GM12878 (cell line): ENCODE data around the gene APBB1IP. TPM values are rescaled to one million over a fixed set of nuclear protein-coding genes. Genes with fewer than 3 reads are reported as not detected.

ENCODE experiments used
- ATAC-seq: fragments of 200-7000 bp; cut with Tn5 transposase; 3 replicates; pipeline ENCODE4 v1.9.1; 2020; ENCODE audit warnings: mild to moderate bottlenecking, moderate library complexity
- BruUV-seq: library from RNA; stranded (reverse); fragments of 400-500 nt; replicated peaks from 2 replicates; lab custom pipeline; 2021; lab: Mats Ljungman, UMichigan
- CTCF ChIA-PET: fragments of 300-600 bp; sonication (Branson Sonifier 250); formaldehyde crosslinking; extraction: SDS; loops from one replicate; lab custom pipeline; 2021; ENCODE audit warnings: inconsistent platforms; lab: Yijun Ruan, JAX
- POLR2A ChIA-PET: fragments of 350-600 bp; formaldehyde crosslinking; extraction: SDS; loops from one replicate; lab custom pipeline; 2021; ENCODE audit warnings: inconsistent platforms; lab: Charles Lee
- RAD21 ChIA-PET: fragments of 300-600 bp; sonication (Branson Sonifier 250); formaldehyde crosslinking; loops from one replicate; lab custom pipeline; 2023; ENCODE audit warnings: antibody characterized with exemption; ENCODE audit not compliant: unreplicated experiment; lab: Charles Lee
- SMC1A ChIA-PET: fragments of 300-600 bp; sonication (Branson Sonifier 250); formaldehyde crosslinking; loops from one replicate; lab custom pipeline; 2023; ENCODE audit not compliant: unreplicated experiment, uncharacterized antibody; lab: Charles Lee
- DNase-seq: peaks from one replicate; pipeline ENCODE4 v3.0.0-alpha.2; 2011; ENCODE audit warnings: low read depth, low spot score
- FAIRE-seq: peaks from 3 replicates; lab custom pipeline; 2011; peaks lifted over from hg19 to GRCh38; lab: Jason Lieb, UNC
- H2AFZ ChIP-seq: 2 replicates; pipeline ENCODE4 v1.6.0; 2011; ENCODE audit warnings: low read depth, low read length, control low read depth; ENCODE audit not compliant: control insufficient read depth
- H3K27ac ChIP-seq: 2 replicates; pipeline ENCODE4 v1.5.1; 2011; ENCODE audit warnings: control low read depth; ENCODE audit not compliant: control insufficient read depth, insufficient read depth
- H3K27me3 ChIP-seq, 2 experiments: replicated peaks in 1 of 2; 2 replicates each; pipeline versions ENCODE4 v1.6.0 to v1.6.1; 2011; ENCODE audit warnings: low read length in 1 of 2; ENCODE audit not compliant: control insufficient read depth in 2 of 2, insufficient read depth in 2 of 2
- H3K36me3 ChIP-seq, 2 experiments: 2 replicates each; pipeline ENCODE4 v1.5.1; 2011; ENCODE audit warnings: low read length in 1 of 2; ENCODE audit not compliant: control insufficient read depth in 2 of 2, insufficient read depth in 2 of 2
- H3K4me1 ChIP-seq: 2 replicates; pipeline ENCODE4 v1.6.1; 2011; ENCODE audit warnings: mild to moderate bottlenecking, low read length, moderate library complexity, mixed read lengths; ENCODE audit not compliant: control insufficient read depth, insufficient read depth
- H3K4me2 ChIP-seq: 2 replicates; pipeline ENCODE4 v1.6.0; 2011; ENCODE audit warnings: control low read depth; ENCODE audit not compliant: control insufficient read depth, insufficient read depth
- H3K4me3 ChIP-seq: fragments of 200-600 bp; sonication (generic); 2 replicates; pipeline ENCODE4 v1.5.1; 2016
- H3K79me2 ChIP-seq: 2 replicates; pipeline ENCODE4 v1.6.0; 2011; ENCODE audit warnings: low read length; ENCODE audit not compliant: control insufficient read depth, insufficient read depth
- H3K9ac ChIP-seq: 2 replicates; pipeline ENCODE4 v1.8.0; 2011; ENCODE audit warnings: low read length, control low read depth, mixed read lengths; ENCODE audit not compliant: control insufficient read depth, insufficient read depth
- H3K9me3 ChIP-seq: replicated peaks from 3 replicates; pipeline ENCODE4 v1.5.1; 2011; ENCODE audit warnings: mild to moderate bottlenecking, low read length; ENCODE audit not compliant: control insufficient read depth, insufficient read depth
- H4K20me1 ChIP-seq: 2 replicates; pipeline ENCODE4 v1.6.0; 2011; ENCODE audit not compliant: control insufficient read depth, insufficient read depth
- BCL3 ChIP-seq: IDR thresholded peaks from 2 replicates; pipeline ENCODE4 v1.6.1; 2011; ENCODE audit warnings: borderline replicate concordance, low read depth, mild to moderate bottlenecking, moderate library complexity, low read length; ENCODE audit not compliant: insufficient read depth, poor library complexity, severe bottlenecking
- CBX3 ChIP-seq: fragments of 200-600 bp; sonication (generic); IDR thresholded peaks from 2 replicates; pipeline ENCODE4 v1.6.1; 2016; ENCODE audit warnings: low read depth, borderline replicate concordance
- CBX5 ChIP-seq: sonication (generic); IDR thresholded peaks from 2 replicates; pipeline ENCODE4 v1.6.1; 2016; ENCODE audit warnings: low read depth, moderate library complexity, mild to moderate bottlenecking, inconsistent platforms
- CREB1 ChIP-seq: IDR thresholded peaks from 2 replicates; pipeline ENCODE4 v1.6.1; 2012; ENCODE audit warnings: low read depth, mild to moderate bottlenecking, inconsistent platforms
- CREM ChIP-seq: IDR thresholded peaks from 2 replicates; pipeline ENCODE4 v1.6.1; 2014; ENCODE audit warnings: antibody characterized with exemption, low read depth
- DPF2 ChIP-seq: fragments of 450-650 bp; IDR thresholded peaks from 2 replicates; pipeline ENCODE4 v1.6.1; 2017; ENCODE audit warnings: mild to moderate bottlenecking
- EGR1 ChIP-seq, 2 experiments: IDR thresholded peaks; 1 replicate in 1 of 2; 2 replicates in 1 of 2; pipeline ENCODE4 v1.6.1; 2011 to 2012; ENCODE audit warnings: low read depth in 2 of 2, low read length in 2 of 2, borderline replicate concordance in 1 of 2, mild to moderate bottlenecking in 1 of 2, moderate library complexity in 1 of 2
- EZH2 ChIP-seq: IDR thresholded peaks from 2 replicates; pipeline ENCODE4 v1.6.1; 2012; ENCODE audit warnings: low read depth, mild to moderate bottlenecking, control low read depth, inconsistent platforms, low read length, borderline replicate concordance; ENCODE audit not compliant: control insufficient read depth
- MLLT1 ChIP-seq: fragments of 450-650 bp; IDR thresholded peaks from 2 replicates; pipeline ENCODE4 v1.6.1; 2016; ENCODE audit warnings: mild to moderate bottlenecking
- MTA2 ChIP-seq: fragments of 450-650 bp; IDR thresholded peaks from 2 replicates; pipeline ENCODE4 v1.6.1; 2016; ENCODE audit warnings: low read depth, mild to moderate bottlenecking, moderate library complexity
- MXI1 ChIP-seq: fragments of 150-350 bp; IDR thresholded peaks from 2 replicates; pipeline ENCODE4 v1.6.1; 2011; ENCODE audit warnings: low read depth, mild to moderate bottlenecking, inconsistent platforms, low read length, improper control_type of control experiment
- MYC ChIP-seq: IDR thresholded peaks from 2 replicates; pipeline ENCODE4 v1.6.1; 2011; ENCODE audit warnings: mild to moderate bottlenecking, low read length, moderate library complexity, inconsistent platforms; ENCODE audit not compliant: insufficient read depth, insufficient replicate concordance, insufficient read length, severe bottlenecking
- NFIC ChIP-seq: IDR thresholded peaks from 2 replicates; pipeline ENCODE4 v1.6.1; 2012; ENCODE audit warnings: low read depth, mild to moderate bottlenecking, inconsistent platforms, low read length, moderate library complexity
- PAX5 ChIP-seq: IDR thresholded peaks from 2 replicates; pipeline ENCODE4 v1.6.1; 2011; ENCODE audit warnings: low read depth, low read length, borderline replicate concordance
- RFX5 ChIP-seq: IDR thresholded peaks from 2 replicates; pipeline ENCODE4 v1.6.1; 2011; ENCODE audit warnings: low read depth, low read length, improper control_type of control experiment
- SMAD1 ChIP-seq: fragments of 450-650 bp; IDR thresholded peaks from 2 replicates; pipeline ENCODE4 v1.6.1; 2018; ENCODE audit warnings: mild to moderate bottlenecking, low read depth; ENCODE audit not compliant: partially characterized antibody
- TCF7 ChIP-seq: IDR thresholded peaks from 2 replicates; pipeline ENCODE4 v1.6.1; 2014; ENCODE audit warnings: antibody characterized with exemption, borderline replicate concordance
- ZNF207 ChIP-seq: fragments of 450-650 bp; IDR thresholded peaks from 2 replicates; pipeline ENCODE4 v1.6.1; 2014; ENCODE audit warnings: antibody characterized with exemption, mild to moderate bottlenecking, borderline replicate concordance
- ZSCAN29 ChIP-seq: fragments of 450-650 bp; IDR thresholded peaks from 2 replicates; pipeline ENCODE4 v1.6.1; 2017; ENCODE audit warnings: mild to moderate bottlenecking, moderate library complexity
- WGBS: methylation state at CpG from one replicate; pipeline ENCODE4 v1.1.6; 2016; ENCODE audit warnings: low lambda C conversion rate; ENCODE audit not compliant: insufficient replicate concordance, insufficient coverage; ENCODE audit errors: missing lambda C conversion rate; 5-methylcytosine and 5-hydroxymethylcytosine counted together
- in situ Hi-C: fragments of 300-500 bp; cut with MboI; formaldehyde crosslinking; loops from 9 replicates; pipeline ENCODE4 v1.14.3; 2018; ENCODE audit warnings: mixed read lengths
- intact Hi-C: fragments of 100-400 bp; cut with micrococcal nuclease; formaldehyde crosslinking; loops from one replicate; pipeline ENCODE4 v1.14.2; 2022; ENCODE audit not compliant: unreplicated experiment
- polyA plus RNA-seq, 11 experiments: library from polyadenylated mRNA; depleted of rRNA in 4 of 11; unstranded in 6 of 11; stranded (reverse) in 5 of 11; fragments of >200 nt; fragmentation: Nextera tagmentation in 4 of 11; fragmentation: Illumina TruSeq in 1 of 11; extraction: Ambion mirVana in 4 of 11; extraction: Trizol in 1 of 11; gene quantifications; 1 replicate in 1 of 11; 2 replicates in 10 of 11; pipeline versions ENCODE4 v1.2.1 to v1.2.3, GENCODE V29; 2011 to 2016; ENCODE audit warnings: inconsistent platforms in 2 of 11, missing spikeins in 2 of 11, low read depth in 1 of 11
- total RNA-seq, 4 experiments: library from RNA; depleted of rRNA in 3 of 4; stranded (reverse); fragments of >200 nt in 3 of 4; fragmentation: Illumina TruSeq in 1 of 4; extraction: Trizol in 1 of 4; gene quantifications; 2 replicates each; pipeline versions ENCODE4 v1.2.1 to v1.2.3, GENCODE V29; 2013 to 2021
- TF ChIP-seq, protein P1 (sequence below): fragments of 150-350 bp; IDR thresholded peaks from 2 replicates; pipeline ENCODE4 v1.6.1; 2014; ENCODE audit warnings: mild to moderate bottlenecking, low read depth, low read length

APBB1IP gene
- total and polyA plus RNA-seq, 10 of the 15 experiments (the other 5 are each of a cell fraction or from before 2014, with no cell fraction given) = 7.3 to 67.4 (median 19.9) TPM

- POLR2A ChIA-PET = interaction anchor here (3.9 kb wide), 1 partner anchor 8 kb away, joined by 24 read pairs; no protein-coding TSS in a partner anchor
- H3K9me3 ChIP-seq = peaks cover 6% of the 10 kb centered on the region; the same call in 2 of the 3 replicates
- WGBS = 2% methylated on average over 3 of the region's 3 CpGs
- H3K27ac ChIP-seq = peak overlapping the region; percentile 64
- no peak overlapping the region for H2AFZ ChIP-seq
- DNase-seq (no peak), FAIRE-seq (no peak), ATAC-seq (peak; percentile 72)
- H3K4me1 ChIP-seq = peaks cover 54% of the 10 kb centered on the region
- in situ Hi-C loops = no loop called here
- peaks cover 2 to 24% of the 10 kb centered on the region in 2 experiments; a peak in 3 of 4 replicates for H3K36me3 ChIP-seq
- RAD21 ChIA-PET = interaction anchor here (0.7 kb wide), 1 partner anchor 24 kb away, joined by 3 read pairs; no protein-coding TSS in a partner anchor
- H3K27me3 ChIP-seq = no peaks in the 10 kb centered on the region
- H3K4me2 ChIP-seq = peak overlapping the region; percentile 31
- intact Hi-C loops = no loop called here
- H3K4me3 ChIP-seq = peak overlapping the region; percentile 28; the same call in 1 of the 2 replicates
- SMC1A ChIA-PET = interaction anchor here (0.6 to 1.4 kb wide), 5 partner anchors 8 to 129 kb away, joined by 3 to 4 read pairs (median 3); no protein-coding TSS in a partner anchor
- no peaks in the 10 kb centered on the region for H4K20me1 ChIP-seq
- BruUV-seq = no TSS peak
- CTCF ChIA-PET = interaction anchor here (1.0 kb wide), 1 partner anchor 16 kb away, joined by 4 read pairs; no protein-coding TSS in a partner anchor
- H3K9ac ChIP-seq = no peak overlapping the region
- peaks cover 82% of the 10 kb centered on the region for H3K79me2 ChIP-seq
- TF ChIP-seq MYC (no peak), CREB1 (no peak), EGR1 (IDR thresholded peaks at IDR 0.05; ENCODE audit: borderline replicate concordance in 1 of 2, low read depth in 2 of 2, low read length in 2 of 2) (no peak), DPF2 (no peak), ZNF207 (no peak), CBX5 (no peak), CREM (no peak), RFX5 (no peak), MLLT1 (no peak), TCF7 (no peak), MTA2 (0 out of 2 replicates have a peak, but pooled peaks have one; percentile 35), MXI1 (peak; percentile 39; the same call in 1 of the 2 replicates), SMAD1 (no peak), NFIC (peak; percentile 25; the same call in 1 of the 2 replicates), EZH2 (no peak), CBX3 (no peak), PAX5 (no peak), ZSCAN29 (no peak), BCL3 (no peak)
- TF ChIP-seq, protein P1, sequence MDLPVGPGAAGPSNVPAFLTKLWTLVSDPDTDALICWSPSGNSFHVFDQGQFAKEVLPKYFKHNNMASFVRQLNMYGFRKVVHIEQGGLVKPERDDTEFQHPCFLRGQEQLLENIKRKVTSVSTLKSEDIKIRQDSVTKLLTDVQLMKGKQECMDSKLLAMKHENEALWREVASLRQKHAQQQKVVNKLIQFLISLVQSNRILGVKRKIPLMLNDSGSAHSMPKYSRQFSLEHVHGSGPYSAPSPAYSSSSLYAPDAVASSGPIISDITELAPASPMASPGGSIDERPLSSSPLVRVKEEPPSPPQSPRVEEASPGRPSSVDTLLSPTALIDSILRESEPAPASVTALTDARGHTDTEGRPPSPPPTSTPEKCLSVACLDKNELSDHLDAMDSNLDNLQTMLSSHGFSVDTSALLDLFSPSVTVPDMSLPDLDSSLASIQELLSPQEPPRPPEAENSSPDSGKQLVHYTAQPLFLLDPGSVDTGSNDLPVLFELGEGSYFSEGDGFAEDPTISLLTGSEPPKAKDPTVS = no peak
Measured at GRCh38 chr10:26464632-26465280, 26.6 kb downstream of the APBB1IP start.
